Measurements from ENCODE around the gene GSK3A. TPM values are rescaled to one million over a fixed set of nuclear protein-coding genes. Genes with fewer than 3 reads are reported as not detected.

Gene GSK3A
- total RNA-seq, 5 donors from 2014 or later (not counting 1 experiment from before 2014, with no cell fraction given) = 21.4 to 45.8 (median 38.1) TPM

- peaks cover 0 to 5% of the 10 kb centered on the region in 2 experiments for H3K27me3 ChIP-seq (replicated peaks in 1 of 2; ENCODE audit: control insufficient read depth in 2 of 2, extremely low read depth in 1 of 2, insufficient read depth in 2 of 2, low read length in 1 of 2)
- peak overlapping the region; percentile 38 for H3K27ac ChIP-seq (ENCODE audit: low read length)
- H3K9me3 ChIP-seq = no peaks in the 10 kb centered on the region
- CTCF ChIA-PET = interaction anchor here (0.5 to 1.3 kb wide), 3 partner anchors 9 to 174 kb away, joined by 3 to 7 read pairs (median 3); partner anchors contain the start of gene GSK3A (in 1 of the 2)
- Mint-ChIP-seq H3K36me3 (no peaks in the 10 kb centered on the region), H3K27me3 (peaks cover 0 to 2% of the 10 kb centered on the region in 2 donors), H3K4me1 (peaks cover 29 to 37% (median 37%) of the 10 kb centered on the region in 3 donors), H3K9me3 (no peaks in the 10 kb centered on the region), H3K4me3 (peak overlapping the region; percentile 86 to 95 (median 90)), H3K27ac (peak overlapping the region; percentile 92 to 96)
- ATAC-seq (replicated peaks in 1 of 4) = no peak
- no peak for DNase-seq
- 95% methylated on average over 2 of the region's 4 CpGs for WGBS (ENCODE audit: insufficient coverage)
- H3K4me3 ChIP-seq (ENCODE audit: control insufficient read depth in 1 of 2, extremely low read depth in 1 of 2, low read length in 1 of 2) = peak overlapping the region in 1 of 2 donors; percentile 10
- peaks cover 30 to 46% of the 10 kb centered on the region in 2 experiments for H3K4me1 ChIP-seq (ENCODE audit: control insufficient read depth in 1 of 2, extremely low read depth in 1 of 2, insufficient read depth in 2 of 2, low read length in 2 of 2)
- peaks cover 0 to 13% of the 10 kb centered on the region in 2 donors for H3K36me3 ChIP-seq (ENCODE audit: control insufficient read depth in 2 of 2, extremely low read depth in 1 of 2, insufficient read depth in 1 of 2, low read length in 1 of 2)
- POLR2A ChIA-PET = interaction anchor here in 1 of 2 donors (0.6 to 1.2 kb wide), 3 partner anchors 18 to 52 kb away, joined by 3 read pairs; no protein-coding TSS in a partner anchor
Observed at GRCh38 chr19:42251572-42252358, 9.4 kb upstream of the GSK3A start.

- POLR2A ChIA-PET = interaction anchor here in 1 of 2 donors (0.7 kb wide), 2 partner anchors 9 to 19 kb away, joined by 3 to 4 read pairs; partner anchors contain the start of gene GSK3A
- peaks cover 0 to 1% of the 10 kb centered on the region in 2 donors for H3K27me3 Mint-ChIP-seq
- 30% methylated on average over 9 of the region's 19 CpGs for WGBS (ENCODE audit: insufficient coverage)
- H3K27ac ChIP-seq (ENCODE audit: low read length) = peak overlapping the region; percentile 55
- H3K4me1 ChIP-seq (ENCODE audit: control insufficient read depth in 1 of 2, extremely low read depth in 1 of 2, insufficient read depth in 2 of 2, low read length in 2 of 2) = peaks cover 30 to 42% of the 10 kb centered on the region in 2 experiments
- CTCF ChIA-PET = interaction anchor here (0.5 to 1.3 kb wide), 3 partner anchors 8 to 118 kb away, joined by 3 to 7 read pairs (median 4); partner anchors contain the start of gene GSK3A (in 1 of the 2)
- DNase-seq (peak in 2 of 35 experiments; percentile 25 to 38), ATAC-seq (replicated peaks in 1 of 4) (no peak)
- peak overlapping the region; percentile 73 to 76 for H3K27ac Mint-ChIP-seq
- H3K4me3 ChIP-seq (ENCODE audit: control insufficient read depth in 1 of 2, extremely low read depth in 1 of 2, low read length in 1 of 2) = peak overlapping the region in 1 of 2 donors; percentile 23
- peaks cover 32 to 36% (median 33%) of the 10 kb centered on the region in 3 donors for H3K4me1 Mint-ChIP-seq
- peaks cover 0 to 5% of the 10 kb centered on the region in 2 experiments for H3K27me3 ChIP-seq (replicated peaks in 1 of 2; ENCODE audit: control insufficient read depth in 2 of 2, extremely low read depth in 1 of 2, insufficient read depth in 2 of 2, low read length in 1 of 2)
- H3K36me3 ChIP-seq (ENCODE audit: control insufficient read depth in 2 of 2, extremely low read depth in 1 of 2, insufficient read depth in 1 of 2, low read length in 1 of 2) = peaks cover 0 to 13% of the 10 kb centered on the region in 2 donors
- H3K9me3 ChIP-seq = no peaks in the 10 kb centered on the region
- H3K9me3 Mint-ChIP-seq = no peaks in the 10 kb centered on the region
- no peaks in the 10 kb centered on the region for H3K36me3 Mint-ChIP-seq
- peak overlapping the region in 1 of 3 donors; percentile 95 for H3K4me3 Mint-ChIP-seq
Observed at GRCh38 chr19:42250666-42251531, 8.5 kb upstream of the GSK3A start.

GRCh38 chr19:42250183-42250665, 7.8 kb upstream of the GSK3A start:
- Mint-ChIP-seq H3K27me3 (no peaks in the 10 kb centered on the region), H3K4me3 (peak overlapping the region in 1 of 3 donors; percentile 95), H3K9me3 (no peaks in the 10 kb centered on the region), H3K27ac (peak overlapping the region; percentile 73 to 76), H3K36me3 (no peaks in the 10 kb centered on the region), H3K4me1 (peaks cover 34 to 37% (median 36%) of the 10 kb centered on the region in 3 donors)
- H3K27ac ChIP-seq (ENCODE audit: low read length) = peak overlapping the region; percentile 55
- peaks cover 0 to 13% of the 10 kb centered on the region in 2 donors for H3K36me3 ChIP-seq (ENCODE audit: control insufficient read depth in 2 of 2, extremely low read depth in 1 of 2, insufficient read depth in 1 of 2, low read length in 1 of 2)
- DNase-seq = no peak
- 97% methylated on average over 15 of the region's 15 CpGs for WGBS (ENCODE audit: insufficient coverage)
- no peaks in the 10 kb centered on the region for H3K9me3 ChIP-seq
- peaks cover 25 to 36% of the 10 kb centered on the region in 2 experiments for H3K4me1 ChIP-seq (ENCODE audit: control insufficient read depth in 1 of 2, extremely low read depth in 1 of 2, insufficient read depth in 2 of 2, low read length in 2 of 2)
- no peaks in the 10 kb centered on the region for H3K27me3 ChIP-seq (replicated peaks in 1 of 2; ENCODE audit: control insufficient read depth in 2 of 2, extremely low read depth in 1 of 2, insufficient read depth in 2 of 2, low read length in 1 of 2)
- ATAC-seq (replicated peaks in 1 of 4) = no peak
- ChIA-PET POLR2A (interaction anchor here in 1 of 2 donors (0.7 kb wide), 1 partner anchor 8 kb away, joined by 4 read pairs; the partner anchor contains the start of gene GSK3A), CTCF (interaction anchor here in 1 of 2 donors (0.5 kb wide), 1 partner anchor 11 kb away, joined by 4 read pairs; no protein-coding TSS in a partner anchor)
- H3K4me3 ChIP-seq (ENCODE audit: control insufficient read depth in 1 of 2, extremely low read depth in 1 of 2, low read length in 1 of 2) = no peak overlapping the region

- ATAC-seq (replicated peaks in 1 of 4) (no peak), DNase-seq (no peak)
- Mint-ChIP-seq H3K4me3 (peak overlapping the region in 1 of 3 donors; percentile 31), H3K9me3 (no peaks in the 10 kb centered on the region), H3K36me3 (no peaks in the 10 kb centered on the region), H3K27me3 (no peaks in the 10 kb centered on the region), H3K4me1 (peaks cover 38 to 41% (median 40%) of the 10 kb centered on the region in 3 donors), H3K27ac (peak overlapping the region; percentile 73 to 74)
- Histone ChIP-seq H3K36me3 (ENCODE audit: control insufficient read depth in 2 of 2, extremely low read depth in 1 of 2, insufficient read depth in 1 of 2, low read length in 1 of 2) (peaks cover 0 to 13% of the 10 kb centered on the region in 2 donors), H3K4me1 (ENCODE audit: control insufficient read depth in 1 of 2, extremely low read depth in 1 of 2, insufficient read depth in 2 of 2, low read length in 2 of 2) (peaks cover 25 to 41% of the 10 kb centered on the region in 2 experiments), H3K27me3 (replicated peaks in 1 of 2; ENCODE audit: control insufficient read depth in 2 of 2, extremely low read depth in 1 of 2, insufficient read depth in 2 of 2, low read length in 1 of 2) (no peaks in the 10 kb centered on the region), H3K27ac (ENCODE audit: low read length) (no peak overlapping the region), H3K4me3 (ENCODE audit: control insufficient read depth in 1 of 2, extremely low read depth in 1 of 2, low read length in 1 of 2) (no peak overlapping the region), H3K9me3 (no peaks in the 10 kb centered on the region)
- ChIA-PET CTCF (no interaction called here), POLR2A (no interaction called here)
- 94% methylated on average over 3 of the region's 6 CpGs for WGBS (ENCODE audit: insufficient coverage)
Observed at GRCh38 chr19:42249769-42250168, 7.4 kb upstream of the GSK3A start.

- POLR2A ChIA-PET = no interaction called here
- Histone ChIP-seq H3K9me3 (no peaks in the 10 kb centered on the region), H3K4me1 (ENCODE audit: control insufficient read depth in 1 of 2, extremely low read depth in 1 of 2, insufficient read depth in 2 of 2, low read length in 2 of 2) (peaks cover 25 to 43% of the 10 kb centered on the region in 2 experiments), H3K27me3 (replicated peaks in 1 of 2; ENCODE audit: control insufficient read depth in 2 of 2, extremely low read depth in 1 of 2, insufficient read depth in 2 of 2, low read length in 1 of 2) (no peaks in the 10 kb centered on the region), H3K27ac (ENCODE audit: low read length) (no peak overlapping the region), H3K36me3 (ENCODE audit: control insufficient read depth in 2 of 2, extremely low read depth in 1 of 2, insufficient read depth in 1 of 2, low read length in 1 of 2) (peaks cover 0 to 13% of the 10 kb centered on the region in 2 donors), H3K4me3 (ENCODE audit: control insufficient read depth in 1 of 2, extremely low read depth in 1 of 2, low read length in 1 of 2) (no peak overlapping the region)
- ATAC-seq (replicated peaks in 1 of 4) (no peak), DNase-seq (no peak)
- H3K27me3 Mint-ChIP-seq = no peaks in the 10 kb centered on the region
- no peaks in the 10 kb centered on the region for H3K36me3 Mint-ChIP-seq
- no peaks in the 10 kb centered on the region for H3K9me3 Mint-ChIP-seq
- CTCF ChIA-PET = no interaction called here
- peaks cover 43 to 46% (median 45%) of the 10 kb centered on the region in 3 donors for H3K4me1 Mint-ChIP-seq
- 90% methylated on average over 34 of the region's 36 CpGs for WGBS (ENCODE audit: insufficient coverage)
- H3K4me3 Mint-ChIP-seq = peak overlapping the region in 1 of 3 donors; percentile 31
- no peak overlapping the region for H3K27ac Mint-ChIP-seq
Observed at GRCh38 chr19:42249149-42249750, 6.8 kb upstream of the GSK3A start.
